Measurements from ENCODE around the gene NOMO2.
"Not testable (repeated sequence)": the region's sequence is repeated elsewhere in the genome, so short reads cannot be mapped to it uniquely, and the experiment has no call there.

The NOMO2 gene

GRCh38 chr16:18535519-18536168, 26.3 kb downstream of the NOMO2 start:
- not testable (repeated sequence) for FAIRE-seq; DNase-seq (ENCODE audit: insufficient read length, low spot score)

- not testable (repeated sequence) for FAIRE-seq; DNase-seq (ENCODE audit: insufficient read length, low spot score)
Measured at GRCh38 chr16:18534308-18534707, 27.6 kb downstream of the NOMO2 start.

GRCh38 chr16:18531323-18531722, 30.6 kb downstream of the NOMO2 start:
- not testable (repeated sequence) for DNase-seq (ENCODE audit: insufficient read length, low spot score)

GRCh38 chr16:18530329-18530728, 31.6 kb downstream of the NOMO2 start:
- not testable (repeated sequence) for DNase-seq (ENCODE audit: insufficient read length, low spot score); FAIRE-seq

More at GRCh38 chr16:18531323-18531722, 30.6 kb downstream of the NOMO2 start:
- not testable (repeated sequence) for FAIRE-seq

GRCh38 chr16:18526547-18526946, 35.4 kb downstream of the NOMO2 start:
- FAIRE-seq; DNase-seq (ENCODE audit: insufficient read length, low spot score): not testable (repeated sequence)

- not testable (repeated sequence) for FAIRE-seq
Measured at GRCh38 chr16:18525882-18526482, 35.9 kb downstream of the NOMO2 start.

GRCh38 chr16:18522637-18523036, 39.3 kb downstream of the NOMO2 start:
- DNase-seq (ENCODE audit: insufficient read length, low spot score); FAIRE-seq: not testable (repeated sequence)

More at GRCh38 chr16:18525882-18526482, 35.9 kb downstream of the NOMO2 start:
- DNase-seq (ENCODE audit: insufficient read length, low spot score): not testable (repeated sequence)

GRCh38 chr16:18521445-18522181, 40.3 kb downstream of the NOMO2 start:
- not testable (repeated sequence) for DNase-seq (ENCODE audit: insufficient read length, low spot score); FAIRE-seq

GRCh38 chr16:18518536-18519283, 43.2 kb downstream of the NOMO2 start:
- FAIRE-seq; DNase-seq (ENCODE audit: insufficient read length, low spot score): not testable (repeated sequence)

GRCh38 chr16:18498430-18498829, 63.5 kb downstream of the NOMO2 start:
- not testable (repeated sequence) for DNase-seq (ENCODE audit: insufficient read length, low spot score); FAIRE-seq

GRCh38 chr16:18497032-18497431, 64.9 kb downstream of the NOMO2 start:
- not testable (repeated sequence) for FAIRE-seq; DNase-seq (ENCODE audit: insufficient read length, low spot score)

- not testable (repeated sequence) for DNase-seq (ENCODE audit: insufficient read length, low spot score); FAIRE-seq
Measured at GRCh38 chr16:18492118-18492897, 69.6 kb downstream of the NOMO2 start.

GRCh38 chr16:18436025-18436424, 125.9 kb downstream of the NOMO2 start:
- not testable (repeated sequence) for FAIRE-seq; DNase-seq (ENCODE audit: insufficient read length, low spot score)

GRCh38 chr16:18415827-18416226, 146.1 kb downstream of the NOMO2 start:
- not testable (repeated sequence) for FAIRE-seq; DNase-seq (ENCODE audit: insufficient read length, low spot score)

GRCh38 chr16:18409532-18410293, 152.2 kb downstream of the NOMO2 start:
- not testable (repeated sequence) for DNase-seq (ENCODE audit: insufficient read length, low spot score); FAIRE-seq

GRCh38 chr16:18401851-18402657, 159.8 kb downstream of the NOMO2 start:
- FAIRE-seq: not testable (repeated sequence)

GRCh38 chr16:18401159-18401558, 160.7 kb downstream of the NOMO2 start:
- DNase-seq (ENCODE audit: insufficient read length, low spot score); FAIRE-seq: not testable (repeated sequence)

More at GRCh38 chr16:18401851-18402657, 159.8 kb downstream of the NOMO2 start:
- DNase-seq (ENCODE audit: insufficient read length, low spot score): not testable (repeated sequence)
